PC-9 (cell line): Measurements from ENCODE around the gene PPFIBP1. TPM values are rescaled to one million over a fixed set of nuclear protein-coding genes. Genes with fewer than 3 reads are reported as not detected.
"Not testable (repeated sequence)": the region's sequence is repeated elsewhere in the genome, so short reads cannot be mapped to it uniquely, and the experiment has no call there.

Source experiments
- BruUV-seq: library from RNA; stranded (reverse); fragments of 400-500 nt; replicated peaks from 2 replicates; lab custom pipeline; 2021; lab: Mats Ljungman, UMichigan
- CTCF ChIA-PET: fragments of 300-600 bp; sonication (Branson Sonifier 250); formaldehyde crosslinking; loops from one replicate; lab custom pipeline; 2022; ENCODE audit warnings: antibody characterized with exemption; lab: Charles Lee
- POLR2A ChIA-PET: fragments of 300-600 bp; sonication (Branson Sonifier 250); formaldehyde crosslinking; loops from one replicate; lab custom pipeline; 2022; ENCODE audit warnings: antibody characterized with exemption; ENCODE audit not compliant: unreplicated experiment; lab: Charles Lee
- DNase-seq, 2 experiments: peaks; one replicate each; pipeline versions ENCODE4 v3.0.0 to v3.0.0-alpha.2; 2015 to 2022; ENCODE audit warnings: mixed read lengths in 1 of 2
- H2AFZ ChIP-seq: fragments of 200-600 bp; sonication (generic); 2 replicates; pipeline ENCODE4 v1.8.1; 2017; ENCODE audit warnings: antibody characterized with exemption
- H3F3A ChIP-seq: fragments of 200-600 bp; sonication (generic); 2 replicates; pipeline ENCODE4 v1.8.1; 2017; ENCODE audit warnings: antibody characterized with exemption, mild to moderate bottlenecking, low read depth; ENCODE audit not compliant: insufficient read depth
- H3K27ac ChIP-seq: fragments of 200-600 bp; sonication (generic); 2 replicates; pipeline ENCODE4 v1.6.1; 2016; ENCODE audit warnings: mixed run types
- H3K27me3 ChIP-seq: fragments of 200-600 bp; sonication (generic); 2 replicates; pipeline ENCODE4 v1.6.1; 2016; ENCODE audit warnings: low read depth, mixed run types; ENCODE audit not compliant: insufficient read depth
- H3K36me3 ChIP-seq: fragments of 200-600 bp; sonication (generic); 2 replicates; pipeline ENCODE4 v1.6.1; 2016; ENCODE audit warnings: low read depth, mixed run types
- H3K4me1 ChIP-seq: fragments of 200-600 bp; sonication (generic); replicated peaks from 2 replicates; pipeline ENCODE4 v1.6.1; 2016; ENCODE audit warnings: mixed run types; ENCODE audit not compliant: insufficient read depth
- H3K4me2 ChIP-seq: fragments of 200-600 bp; sonication (generic); 2 replicates; pipeline ENCODE4 v1.6.1; 2017; ENCODE audit warnings: mixed run types
- H3K4me3 ChIP-seq: fragments of 200-600 bp; sonication (generic); 2 replicates; pipeline ENCODE4 v1.6.1; 2016; ENCODE audit warnings: mixed run types
- H3K79me2 ChIP-seq: fragments of 200-600 bp; sonication (generic); 2 replicates; pipeline ENCODE4 v1.6.1; 2017; ENCODE audit warnings: low read depth, mixed run types
- H3K9me2 ChIP-seq: fragments of 200-600 bp; sonication (generic); 2 replicates; pipeline ENCODE4 v1.8.1; 2017; ENCODE audit warnings: mild to moderate bottlenecking; ENCODE audit not compliant: insufficient read depth
- H3K9me3 ChIP-seq: fragments of 200-600 bp; sonication (generic); 2 replicates; pipeline ENCODE4 v1.8.1; 2016; ENCODE audit warnings: low read depth; ENCODE audit not compliant: insufficient read depth
- H4K20me1 ChIP-seq: fragments of 200-600 bp; sonication (generic); 2 replicates; pipeline ENCODE4 v1.8.1; 2017; ENCODE audit not compliant: insufficient read depth
- EZH2 ChIP-seq: fragments of 200-600 bp; sonication (generic); IDR thresholded peaks from 2 replicates; pipeline ENCODE4 v1.8.0; 2017; ENCODE audit warnings: antibody characterized with exemption, low read depth
- intact Hi-C: fragments of 100-400 bp; cut with micrococcal nuclease; formaldehyde crosslinking; loops from one replicate; pipeline ENCODE4 v1.10.0; 2022; ENCODE audit not compliant: unreplicated experiment
- total RNA-seq: library from RNA; stranded (reverse); gene quantifications from 2 replicates; pipeline ENCODE4 v1.2.3, GENCODE V29; 2021
- TF ChIP-seq, protein P1 (sequence below): fragments of 200-600 bp; sonication (generic); conservative IDR thresholded peaks from 2 replicates; pipeline ENCODE4 v1.6.1; 2017; ENCODE audit warnings: mixed run types, antibody characterized with exemption, mild to moderate bottlenecking, moderate library complexity

PPFIBP1 gene
- total RNA-seq, 1 experiment from 2014 or later = 77.0 TPM

DNA sequence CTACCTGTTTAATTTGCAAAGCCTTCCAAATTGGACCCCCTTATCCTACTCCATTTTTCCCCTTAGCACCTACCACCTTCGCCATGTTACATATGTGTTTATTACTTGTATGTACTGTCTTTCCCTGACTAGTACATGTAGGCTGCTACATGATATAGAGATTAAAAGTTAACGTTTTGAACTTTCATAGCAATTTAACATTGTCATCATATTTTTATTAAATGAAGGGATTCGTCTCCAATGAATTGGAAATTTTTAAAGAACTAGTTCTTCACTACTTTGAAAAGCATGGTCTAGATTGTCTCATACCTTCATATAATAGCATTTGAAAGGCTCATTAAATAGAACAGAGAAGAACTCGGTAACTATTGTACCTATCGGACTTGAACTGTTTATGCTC is 107.4 kb downstream of the PPFIBP1 start:
- BruUV-seq = no TSS peak
- no peak for DNase-seq
- H3F3A ChIP-seq = peaks cover 11% of the 10 kb centered on the region; the same call in 1 of the 2 replicates
- intact Hi-C loops = no loop called here
- H3K36me3 ChIP-seq = no peaks in the 10 kb centered on the region
- ChIA-PET POLR2A (no interaction called here), CTCF (no interaction called here)
- peaks cover 18% of the 10 kb centered on the region for H3K4me1 ChIP-seq
- no peaks in the 10 kb centered on the region for H4K20me1 ChIP-seq
- H3K79me2 ChIP-seq = no peaks in the 10 kb centered on the region
- no peak overlapping the region for H3K4me2 ChIP-seq
- H3K27me3 ChIP-seq = no peaks in the 10 kb centered on the region
- H3K4me3 ChIP-seq = no peak overlapping the region
- H2AFZ ChIP-seq = no peak overlapping the region
- H3K9me3 ChIP-seq = no peaks in the 10 kb centered on the region
- H3K9me2 ChIP-seq = no peaks in the 10 kb centered on the region; the same call in 1 of the 2 replicates
- TF ChIP-seq EZH2 = no peak
- TF ChIP-seq, protein P1, sequence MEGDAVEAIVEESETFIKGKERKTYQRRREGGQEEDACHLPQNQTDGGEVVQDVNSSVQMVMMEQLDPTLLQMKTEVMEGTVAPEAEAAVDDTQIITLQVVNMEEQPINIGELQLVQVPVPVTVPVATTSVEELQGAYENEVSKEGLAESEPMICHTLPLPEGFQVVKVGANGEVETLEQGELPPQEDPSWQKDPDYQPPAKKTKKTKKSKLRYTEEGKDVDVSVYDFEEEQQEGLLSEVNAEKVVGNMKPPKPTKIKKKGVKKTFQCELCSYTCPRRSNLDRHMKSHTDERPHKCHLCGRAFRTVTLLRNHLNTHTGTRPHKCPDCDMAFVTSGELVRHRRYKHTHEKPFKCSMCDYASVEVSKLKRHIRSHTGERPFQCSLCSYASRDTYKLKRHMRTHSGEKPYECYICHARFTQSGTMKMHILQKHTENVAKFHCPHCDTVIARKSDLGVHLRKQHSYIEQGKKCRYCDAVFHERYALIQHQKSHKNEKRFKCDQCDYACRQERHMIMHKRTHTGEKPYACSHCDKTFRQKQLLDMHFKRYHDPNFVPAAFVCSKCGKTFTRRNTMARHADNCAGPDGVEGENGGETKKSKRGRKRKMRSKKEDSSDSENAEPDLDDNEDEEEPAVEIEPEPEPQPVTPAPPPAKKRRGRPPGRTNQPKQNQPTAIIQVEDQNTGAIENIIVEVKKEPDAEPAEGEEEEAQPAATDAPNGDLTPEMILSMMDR = no peak
- H3K27ac ChIP-seq = no peak overlapping the region

GRCh38 chr12:27631813-27632491 is 107.9 kb downstream of the PPFIBP1 start:
- intact Hi-C loops = no loop called here
- no peak for DNase-seq
- H3K79me2 ChIP-seq = no peaks in the 10 kb centered on the region

GRCh38 chr12:27635349-27635972 is 111.5 kb downstream of the PPFIBP1 start:
- intact Hi-C loops = loop anchor here (1.0 kb wide), 3 partner anchors 86 to 200 kb away; partner anchors contain the start of gene PPFIBP1
- DNase-seq = peak in 1 of 2 experiments; percentile 59

More at GRCh38 chr12:27631813-27632491, 107.9 kb downstream of the PPFIBP1 start:
- H3K27ac ChIP-seq = no peak overlapping the region
- TF ChIP-seq EZH2 = no peak
- TF ChIP-seq, protein P1 = no peak
- no peaks in the 10 kb centered on the region for H3K9me3 ChIP-seq
- peaks cover 7% of the 10 kb centered on the region; the same call in 1 of the 2 replicates for H3F3A ChIP-seq
- no peak overlapping the region for H2AFZ ChIP-seq
- H3K4me3 ChIP-seq = no peak overlapping the region
- ChIA-PET CTCF (no interaction called here), POLR2A (no interaction called here)
- BruUV-seq = no TSS peak
- no peaks in the 10 kb centered on the region for H4K20me1 ChIP-seq
- no peak overlapping the region for H3K4me2 ChIP-seq
- no peaks in the 10 kb centered on the region; the same call in 1 of the 2 replicates for H3K9me2 ChIP-seq
- H3K36me3 ChIP-seq = no peaks in the 10 kb centered on the region
- peaks cover 14% of the 10 kb centered on the region for H3K4me1 ChIP-seq
- H3K27me3 ChIP-seq = no peaks in the 10 kb centered on the region

DNA sequence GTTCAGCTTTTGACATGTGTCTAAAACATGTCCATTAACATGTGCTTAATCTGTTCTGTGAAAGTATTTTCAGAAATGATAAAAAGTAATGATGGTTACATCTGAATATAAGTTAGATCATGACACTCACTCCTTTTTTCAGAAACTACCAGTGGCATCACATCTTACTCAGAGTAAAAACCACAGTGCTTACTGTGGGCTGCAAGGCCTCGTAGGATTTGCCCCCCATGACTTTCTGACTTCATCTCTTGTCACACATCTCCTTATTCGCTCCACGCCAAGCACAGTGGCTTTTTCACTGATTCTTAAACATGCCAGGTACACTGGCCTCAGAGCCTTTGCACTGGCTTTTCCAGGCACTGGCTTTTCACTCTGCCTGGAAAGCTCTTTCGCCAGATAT is 112.6 kb downstream of the PPFIBP1 start:
- H3K4me2 ChIP-seq, H3K27me3 ChIP-seq, POLR2A ChIA-PET, BruUV-seq, H3K4me1 ChIP-seq, H3K4me3 ChIP-seq, H3F3A ChIP-seq, H3K36me3 ChIP-seq, intact Hi-C loops, H3K79me2 ChIP-seq, H2AFZ ChIP-seq, DNase-seq, H3K9me3 ChIP-seq, H4K20me1 ChIP-seq, H3K27ac ChIP-seq, H3K9me2 ChIP-seq: not testable (repeated sequence)
- CTCF ChIA-PET = interaction anchor here (0.6 kb wide), 1 partner anchor 1662 kb away, joined by 4 read pairs; no protein-coding TSS in a partner anchor

More at GRCh38 chr12:27635349-27635972, 111.5 kb downstream of the PPFIBP1 start:
- CTCF ChIA-PET = no interaction called here
- Histone ChIP-seq H3K36me3 (no peaks in the 10 kb centered on the region), H3K9me3 (no peaks in the 10 kb centered on the region), H2AFZ (no peak overlapping the region), H3K4me3 (no peak overlapping the region), H3F3A (no peaks in the 10 kb centered on the region), H4K20me1 (no peaks in the 10 kb centered on the region), H3K27me3 (no peaks in the 10 kb centered on the region), H3K27ac (no peak overlapping the region), H3K4me2 (no peak overlapping the region), H3K79me2 (no peaks in the 10 kb centered on the region), H3K9me2 (no peaks in the 10 kb centered on the region; the same call in 1 of the 2 replicates), H3K4me1 (no peaks in the 10 kb centered on the region)
- POLR2A ChIA-PET = interaction anchor here (0.6 to 0.7 kb wide), 2 partner anchors 97 to 112 kb away, joined by 4 to 5 read pairs; partner anchors contain the start of gene PPFIBP1
- TF ChIP-seq, protein P1 = peak; percentile 77
- no peak for TF ChIP-seq EZH2
- BruUV-seq = no TSS peak
